ENCODE results near the gene PPM1B. TPM values are rescaled to one million over a fixed set of nuclear protein-coding genes. Genes with fewer than 3 reads are reported as not detected.

PPM1B gene
- total and polyA plus RNA-seq, 2 of the 8 experiments (the other 6 are each of a cell fraction or from before 2014, with no cell fraction given), result 43.6 to 126 TPM

- TF ChIP-seq BRCA1 (IDR thresholded peaks at IDR 0.05; ENCODE audit: low read depth, low read length) (no peak), SUZ12 (IDR thresholded peaks at IDR 0.05; ENCODE audit: low read length) (no peak), CHD2 (IDR thresholded peaks at IDR 0.05; ENCODE audit: low read length) (peak; percentile 79), HDAC2 (IDR thresholded peaks at IDR 0.05; ENCODE audit: borderline replicate concordance in 1 of 2, low read depth in 2 of 2, low read length in 2 of 2) (peak; percentile 98 to 100), RFX5 (IDR thresholded peaks at IDR 0.05; ENCODE audit: borderline replicate concordance, low read depth, low read length) (no peak), FOSL1 (IDR thresholded peaks at IDR 0.05; ENCODE audit: insufficient read depth, low read depth, low read length) (no peak), JUN (IDR thresholded peaks at IDR 0.05; ENCODE audit: low read depth, low read length) (0 out of 2 replicates have a peak, but pooled peaks have one; percentile 57), ASH2L (IDR thresholded peaks at IDR 0.05; ENCODE audit: low read length) (peak; percentile 52), TAF7 (optimal IDR thresholded peaks at IDR 0.05; ENCODE audit: borderline replicate concordance, low read depth, low read length) (peak; percentile 79), POU5F1 (IDR thresholded peaks at IDR 0.05; ENCODE audit: low read depth, low read length) (no peak), HDAC6 (IDR thresholded peaks at IDR 0.05; ENCODE audit: low read depth, low read length) (no peak), POLR2AphosphoS5 (IDR thresholded peaks at IDR 0.05; ENCODE audit: low read depth, low read length) (no peak; the same call in 1 of the 2 replicates), SP4 (IDR thresholded peaks at IDR 0.05; ENCODE audit: low read length) (peak; percentile 88; the same call in 1 of the 2 replicates), TCF12 (IDR thresholded peaks at IDR 0.05; ENCODE audit: low read depth, low read length) (0 out of 2 replicates have a peak, but pooled peaks have one; percentile 7), RNF2 (IDR thresholded peaks at IDR 0.05; ENCODE audit: borderline replicate concordance, low read depth, low read length, missing control alignments, poor library complexity, severe bottlenecking) (no peak), YY1 (IDR thresholded peaks at IDR 0.05; ENCODE audit: low read depth, low read length) (no peak), ZNF274 (IDR thresholded peaks at IDR 0.05; ENCODE audit: borderline replicate concordance, extremely low read depth, low read length) (no peak), RXRA (IDR thresholded peaks at IDR 0.05; ENCODE audit: insufficient read depth, low read depth, low read length) (no peak), CBX8 (IDR thresholded peaks at IDR 0.05; ENCODE audit: borderline replicate concordance, low read depth, low read length) (no peak), EP300 (IDR thresholded peaks at IDR 0.05; ENCODE audit: borderline replicate concordance in 1 of 2, low read depth in 2 of 2, low read length in 2 of 2) (peak in 1 of 2 experiments; percentile 51; a peak in 1 of 3 replicates), GABPA (IDR thresholded peaks at IDR 0.05; ENCODE audit: borderline replicate concordance, insufficient read depth, low read length) (no peak), SIX5 (IDR thresholded peaks at IDR 0.05; ENCODE audit: low read depth, low read length) (no peak), GTF2F1 (IDR thresholded peaks at IDR 0.05; ENCODE audit: borderline replicate concordance, low read depth, low read length) (no peak; the same call in 1 of the 2 replicates), BCL11A (IDR thresholded peaks at IDR 0.05; ENCODE audit: low read depth in 2 of 2, low read length in 2 of 2) (no peak)
Measured at GRCh38 chr2:44167908-44168680, 581 bp upstream of the PPM1B start (continued).
